Measurements from ENCODE around the gene RGS7. TPM values are rescaled to one million over a fixed set of nuclear protein-coding genes. Genes with fewer than 3 reads are reported as not detected.
A peak's percentile ranks its signal among the peaks of the same experiment; 100 is the strongest.

Gene RGS7
- total RNA-seq, 1 donor, result 0.36 TPM

GRCh38 chr1:240820816-240821215 is 536.2 kb downstream of the RGS7 start:
- H3K9me3 ChIP-seq (ENCODE audit: low read depth, low read length), result no peaks in the 10 kb centered on the region
- H3K4me1 ChIP-seq (ENCODE audit: insufficient read depth, low read length), result peaks cover 4% of the 10 kb centered on the region
- H3K4me2 ChIP-seq (ENCODE audit: insufficient read depth, low read length), result no peak overlapping the region
- DNase-seq (ENCODE audit: insufficient read length, low spot score, missing footprints), result peak; percentile 66
- no peak for TF ChIP-seq CTCF (IDR thresholded peaks at IDR 0.05; ENCODE audit: extremely low read depth, low read depth, low read length)
- no peaks in the 10 kb centered on the region for H3K36me3 ChIP-seq (ENCODE audit: insufficient read depth, low read length)
- no peak overlapping the region for H3K27ac ChIP-seq (ENCODE audit: low read depth, low read length)
- H3K4me3 ChIP-seq (ENCODE audit: insufficient read depth, low read length), result no peak overlapping the region
- no peak overlapping the region for H2AFZ ChIP-seq (ENCODE audit: low read length)
- H4K20me1 ChIP-seq (ENCODE audit: insufficient read depth, low read length), result no peaks in the 10 kb centered on the region
- no peaks in the 10 kb centered on the region for H3K27me3 ChIP-seq (ENCODE audit: insufficient read depth, low read length)
- H3K79me2 ChIP-seq (ENCODE audit: insufficient read depth, low read length), result no peaks in the 10 kb centered on the region

- peaks cover 4% of the 10 kb centered on the region for H3K4me1 ChIP-seq (ENCODE audit: insufficient read depth, low read length)
- H3K27ac ChIP-seq (ENCODE audit: low read depth, low read length), result no peak overlapping the region
- TF ChIP-seq CTCF (IDR thresholded peaks at IDR 0.05; ENCODE audit: extremely low read depth, low read depth, low read length), result no peak
- H2AFZ ChIP-seq (ENCODE audit: low read length), result no peak overlapping the region
- no peaks in the 10 kb centered on the region for H4K20me1 ChIP-seq (ENCODE audit: insufficient read depth, low read length)
- no peaks in the 10 kb centered on the region for H3K27me3 ChIP-seq (ENCODE audit: insufficient read depth, low read length)
- no peaks in the 10 kb centered on the region for H3K79me2 ChIP-seq (ENCODE audit: insufficient read depth, low read length)
- no peaks in the 10 kb centered on the region for H3K9me3 ChIP-seq (ENCODE audit: low read depth, low read length)
- DNase-seq (ENCODE audit: insufficient read length, low spot score, missing footprints), result no peak
- H3K4me3 ChIP-seq (ENCODE audit: insufficient read depth, low read length), result no peak overlapping the region
- no peaks in the 10 kb centered on the region for H3K36me3 ChIP-seq (ENCODE audit: insufficient read depth, low read length)
- no peak overlapping the region for H3K4me2 ChIP-seq (ENCODE audit: insufficient read depth, low read length)
These were observed 540.5 kb downstream of the RGS7 start for GRCh38 chr1:240816472-240816871.

- H3K4me1 ChIP-seq (ENCODE audit: insufficient read depth, low read length), result peaks cover 4% of the 10 kb centered on the region
- no peaks in the 10 kb centered on the region for H3K79me2 ChIP-seq (ENCODE audit: insufficient read depth, low read length)
- H3K36me3 ChIP-seq (ENCODE audit: insufficient read depth, low read length), result no peaks in the 10 kb centered on the region
- no peak for TF ChIP-seq CTCF (IDR thresholded peaks at IDR 0.05; ENCODE audit: extremely low read depth, low read depth, low read length)
- H3K27me3 ChIP-seq (ENCODE audit: insufficient read depth, low read length), result no peaks in the 10 kb centered on the region
- no peaks in the 10 kb centered on the region for H4K20me1 ChIP-seq (ENCODE audit: insufficient read depth, low read length)
- H3K9me3 ChIP-seq (ENCODE audit: low read depth, low read length), result no peaks in the 10 kb centered on the region
- H2AFZ ChIP-seq (ENCODE audit: low read length), result no peak overlapping the region
- H3K4me2 ChIP-seq (ENCODE audit: insufficient read depth, low read length), result no peak overlapping the region
- no peak for DNase-seq (ENCODE audit: insufficient read length, low spot score, missing footprints)
- no peak overlapping the region for H3K27ac ChIP-seq (ENCODE audit: low read depth, low read length)
- no peak overlapping the region for H3K4me3 ChIP-seq (ENCODE audit: insufficient read depth, low read length)
These were observed 543.3 kb downstream of the RGS7 start for GRCh38 chr1:240813720-240814119.

- Histone ChIP-seq H2AFZ (ENCODE audit: low read length) (no peak overlapping the region), H3K9me3 (ENCODE audit: low read depth, low read length) (no peaks in the 10 kb centered on the region), H4K20me1 (ENCODE audit: insufficient read depth, low read length) (no peaks in the 10 kb centered on the region), H3K27ac (ENCODE audit: low read depth, low read length) (no peak overlapping the region), H3K27me3 (ENCODE audit: insufficient read depth, low read length) (no peaks in the 10 kb centered on the region), H3K36me3 (ENCODE audit: insufficient read depth, low read length) (no peaks in the 10 kb centered on the region), H3K4me3 (ENCODE audit: insufficient read depth, low read length) (no peak overlapping the region), H3K79me2 (ENCODE audit: insufficient read depth, low read length) (no peaks in the 10 kb centered on the region), H3K4me1 (ENCODE audit: insufficient read depth, low read length) (no peaks in the 10 kb centered on the region), H3K4me2 (ENCODE audit: insufficient read depth, low read length) (no peak overlapping the region)
- TF ChIP-seq CTCF (IDR thresholded peaks at IDR 0.05; ENCODE audit: extremely low read depth, low read depth, low read length), result no peak
- DNase-seq (ENCODE audit: insufficient read length, low spot score, missing footprints), result no peak
These were observed 545.7 kb downstream of the RGS7 start for GRCh38 chr1:240811256-240811655.

All from osteoblast (primary cell).